ENCODE data around the gene RIOK1. TPM values are rescaled to one million over a fixed set of nuclear protein-coding genes. Genes with fewer than 3 reads are reported as not detected.
"Not testable (repeated sequence)": the region's sequence is repeated elsewhere in the genome, so short reads cannot be mapped to it uniquely, and the experiment has no call there.

The RIOK1 gene
- 10 to 100 TPM; 16.9 to 24.9 (median 21.7) TPM for polyA plus RNA-seq (ENCODE audit: low read depth in 6 of 6)

DNA sequence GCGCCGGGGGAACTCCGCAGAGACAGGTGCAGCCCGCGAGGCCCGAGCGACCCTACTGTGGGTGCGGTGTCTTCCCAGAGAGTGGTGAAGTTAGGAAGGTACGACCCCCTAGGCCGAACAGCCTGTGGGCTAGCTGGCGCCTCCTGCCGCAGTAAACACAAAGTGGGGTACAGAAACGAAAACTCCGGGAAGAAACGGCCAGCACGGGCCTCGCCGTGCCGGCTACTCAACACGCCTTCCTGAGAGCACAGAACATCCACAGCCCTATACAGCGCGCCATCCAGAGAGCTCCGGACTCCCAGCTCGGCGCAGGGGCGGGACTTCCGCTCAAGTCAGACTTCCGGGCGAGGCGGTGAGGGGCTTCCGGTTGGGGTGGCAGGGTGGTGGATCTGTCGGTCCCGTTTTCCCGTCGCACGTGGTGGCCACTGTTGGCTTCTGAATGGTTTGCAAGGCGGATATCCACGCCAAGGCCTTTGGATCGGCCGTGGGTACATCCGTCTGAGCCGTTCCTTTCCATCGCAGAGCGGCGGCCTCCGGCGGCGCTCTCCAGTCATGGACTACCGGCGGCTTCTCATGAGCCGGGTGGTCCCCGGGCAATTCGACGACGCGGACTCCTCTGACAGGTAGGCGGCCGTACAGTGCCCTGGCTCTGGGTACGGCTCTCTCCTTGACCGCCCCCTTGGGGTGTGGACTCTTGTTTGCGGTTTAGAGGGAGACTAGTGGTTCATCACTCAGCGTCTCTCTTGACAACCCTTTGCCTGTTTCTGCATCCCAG is at the start of gene RIOK1, which contains the start of gene CAGE1:
Gene RIOK1 (plus strand): TSS at position 358 of the 775 bp plus-strand sequence. CDS start 195 bp downstream, at position 553.
Gene CAGE1 (minus strand): TSS at position 292 of the 775 bp plus-strand sequence. CDS start 2,569 bp downstream, outside the sequence.
- no peaks in the 10 kb centered on the region for H3K9me3 Mint-ChIP-seq
- ATAC-seq (ENCODE audit: low read depth in 2 of 2) (peak; percentile 86), DNase-seq (peak; percentile 95)
- peak within 1 kb of the TSS; percentile 96 to 100 (median 100) for H3K27ac Mint-ChIP-seq
- peaks cover 4 to 10% of the 10 kb centered on the region in 2 donors for H3K36me3 Mint-ChIP-seq
- no peaks in the 10 kb centered on the region for H3K27me3 Mint-ChIP-seq
- peak within 1 kb of the TSS; percentile 69 to 99 (median 96) for H3K4me3 Mint-ChIP-seq
- H3K4me1 Mint-ChIP-seq = peaks cover 33 to 40% (median 39%) of the 10 kb centered on the region in 3 donors

DNA sequence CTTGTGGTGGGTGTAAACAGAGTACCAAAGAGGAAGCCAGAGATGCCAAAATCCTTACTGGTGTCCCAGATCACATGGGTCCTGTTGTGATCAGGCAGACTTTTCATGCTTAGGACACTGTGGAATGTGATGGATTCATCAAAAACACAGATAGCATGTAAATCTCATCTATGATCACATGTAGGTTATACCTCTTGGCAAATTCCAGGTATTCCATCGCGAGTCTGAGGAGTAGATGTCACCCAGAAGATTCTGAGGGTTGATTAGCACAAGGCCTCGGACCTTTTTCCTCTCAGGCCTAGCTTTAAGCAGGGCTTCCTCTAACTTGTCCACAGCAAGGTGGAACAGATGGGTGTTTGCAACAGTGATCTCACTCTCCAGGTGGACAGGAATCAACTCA is 48.3 kb upstream of the RIOK1 start:
- ATAC-seq (ENCODE audit: low read depth in 2 of 2) = no peak
- Mint-ChIP-seq H3K27me3 (peaks cover 0 to 17% (median 4%) of the 10 kb centered on the region in 3 donors), H3K9me3 (no peaks in the 10 kb centered on the region), H3K27ac (peak overlapping the region in 1 of 6 donors; percentile 65), H3K4me3 (no peak overlapping the region), H3K36me3 (no peaks in the 10 kb centered on the region), H3K4me1 (no peaks in the 10 kb centered on the region)
- DNase-seq = no peak

DNA sequence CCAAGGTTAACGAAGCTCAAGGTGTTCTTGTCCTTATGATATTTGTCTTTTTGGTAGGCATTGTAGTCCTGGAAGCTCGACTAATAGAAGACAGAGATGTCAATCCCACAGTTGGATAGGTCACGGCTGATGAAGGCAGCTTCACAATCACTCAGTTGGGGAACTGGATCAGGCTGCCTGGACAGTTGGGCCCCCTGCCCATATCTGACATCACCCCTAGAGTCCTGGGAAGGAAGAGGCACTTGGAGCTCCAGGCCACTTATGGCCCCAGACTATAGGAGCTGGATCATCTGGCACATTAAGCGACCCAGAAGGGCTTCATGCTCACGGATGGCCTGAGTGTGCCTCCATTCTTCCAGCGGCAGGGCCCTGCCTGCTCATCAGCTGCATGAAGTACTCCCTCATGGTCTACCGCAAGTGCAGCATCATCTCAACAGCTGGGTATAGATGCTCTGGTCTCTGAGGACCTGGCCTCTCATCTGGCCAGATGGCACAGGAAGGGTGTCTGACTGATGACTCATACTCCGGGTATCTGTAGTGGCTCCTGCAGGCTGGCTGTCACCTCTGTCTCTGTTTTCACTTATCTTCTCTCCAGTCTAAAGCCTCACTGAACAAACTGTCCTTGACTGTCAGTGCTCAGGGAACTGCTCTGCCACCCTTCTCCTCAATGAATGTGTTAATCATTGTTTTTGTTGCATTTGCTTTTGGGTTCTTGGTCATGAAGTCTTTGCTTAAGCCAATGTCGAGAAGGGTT is 47.4 kb upstream of the RIOK1 start:
- Mint-ChIP-seq H3K4me3 (no peak overlapping the region), H3K27ac (peak overlapping the region in 1 of 6 donors; percentile 52), H3K4me1 (no peaks in the 10 kb centered on the region), H3K27me3 (peaks cover 0 to 17% (median 4%) of the 10 kb centered on the region in 3 donors), H3K9me3 (no peaks in the 10 kb centered on the region), H3K36me3 (no peaks in the 10 kb centered on the region)
- no peak for DNase-seq
- no peak for ATAC-seq (ENCODE audit: low read depth in 2 of 2)

DNA sequence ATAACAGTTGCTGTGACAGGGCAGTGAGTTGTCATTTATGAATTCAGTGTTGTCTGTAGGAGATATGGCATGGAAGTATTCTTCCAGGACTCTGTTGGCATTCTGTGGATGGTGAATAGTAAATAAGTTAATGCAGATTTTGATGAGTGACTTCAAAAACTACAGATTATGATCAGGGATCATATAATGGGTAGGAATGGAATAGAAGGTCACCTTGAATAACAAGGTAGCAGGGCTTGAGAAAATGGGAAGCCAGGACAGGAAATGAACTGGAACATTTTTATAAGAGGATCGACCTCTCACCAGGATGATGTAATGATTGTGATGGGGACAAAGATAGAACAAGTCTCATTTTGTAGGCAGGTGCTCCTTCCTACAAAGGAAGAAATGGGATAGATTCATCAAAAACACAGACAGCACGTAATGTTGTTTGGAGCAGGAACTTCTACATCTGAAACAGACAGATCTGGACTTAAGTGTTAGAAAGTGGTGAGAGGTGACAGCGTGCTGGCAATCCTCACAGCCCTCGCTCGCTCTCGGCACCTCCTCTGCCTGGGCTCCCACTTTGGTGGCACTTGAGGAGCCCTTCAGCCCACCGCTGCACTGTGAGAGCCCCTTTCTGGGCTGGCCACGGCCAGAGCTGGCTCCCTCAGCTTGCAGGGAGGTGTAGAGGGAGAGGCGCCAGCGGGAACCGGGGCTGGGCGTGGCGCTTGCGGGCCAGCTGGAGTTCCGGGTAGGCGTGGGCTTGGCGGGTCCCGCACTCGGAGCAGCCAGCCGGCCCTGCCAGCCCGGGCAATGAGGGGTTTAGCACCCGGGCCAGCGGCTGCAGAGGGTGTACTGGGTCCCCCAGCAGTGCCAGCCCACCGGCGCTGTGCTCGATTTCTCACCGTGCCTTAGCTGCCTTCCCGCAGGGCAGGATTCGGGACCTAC is 45.8 kb upstream of the RIOK1 start:
- peaks cover 0 to 8% of the 10 kb centered on the region in 2 donors for H3K36me3 Mint-ChIP-seq
- H3K27me3 Mint-ChIP-seq = peaks cover 0 to 25% (median 7%) of the 10 kb centered on the region in 3 donors
- peak overlapping the region in 1 of 8 donors; percentile 57 for H3K4me3 Mint-ChIP-seq
- no peak overlapping the region for H3K27ac Mint-ChIP-seq
- no peaks in the 10 kb centered on the region for H3K9me3 Mint-ChIP-seq
- peaks cover 0 to 4% (median 0%) of the 10 kb centered on the region in 3 donors for H3K4me1 Mint-ChIP-seq
- DNase-seq = no peak
- ATAC-seq (ENCODE audit: low read depth in 2 of 2) = no peak

DNA sequence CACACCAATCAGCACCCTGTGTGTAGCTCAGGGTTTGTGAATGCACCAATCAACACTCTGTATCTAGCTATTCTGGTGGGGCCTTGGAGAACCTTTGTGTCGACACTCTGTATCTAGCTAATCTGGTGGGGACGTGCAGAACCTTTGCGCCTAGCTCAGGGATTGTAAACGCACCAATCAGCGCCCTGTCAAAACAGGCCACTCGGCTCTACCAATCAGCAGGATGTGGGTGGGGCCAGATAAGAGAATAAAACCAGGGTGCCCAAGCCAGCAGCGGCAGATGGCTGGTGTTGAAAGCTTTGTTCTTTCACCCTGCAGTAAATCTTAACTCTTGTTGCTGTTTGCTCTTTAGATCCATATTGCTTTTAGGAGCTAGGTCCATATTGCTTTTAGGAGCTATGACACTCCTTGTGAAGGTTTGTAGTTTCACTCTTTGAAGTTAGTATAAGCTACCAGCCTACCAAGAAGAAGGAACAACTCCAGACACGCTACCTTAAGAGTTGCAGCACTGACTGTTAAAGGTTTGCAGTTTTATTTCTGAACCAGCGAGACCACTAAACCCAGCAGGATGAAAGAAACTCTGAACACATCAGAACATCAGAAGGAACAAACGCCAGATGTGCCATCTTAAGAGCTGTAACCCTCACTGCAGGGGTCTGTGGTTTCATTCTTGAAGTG is 44.7 kb upstream of the RIOK1 start:
- ATAC-seq (ENCODE audit: low read depth in 2 of 2) = not testable (repeated sequence)

DNA sequence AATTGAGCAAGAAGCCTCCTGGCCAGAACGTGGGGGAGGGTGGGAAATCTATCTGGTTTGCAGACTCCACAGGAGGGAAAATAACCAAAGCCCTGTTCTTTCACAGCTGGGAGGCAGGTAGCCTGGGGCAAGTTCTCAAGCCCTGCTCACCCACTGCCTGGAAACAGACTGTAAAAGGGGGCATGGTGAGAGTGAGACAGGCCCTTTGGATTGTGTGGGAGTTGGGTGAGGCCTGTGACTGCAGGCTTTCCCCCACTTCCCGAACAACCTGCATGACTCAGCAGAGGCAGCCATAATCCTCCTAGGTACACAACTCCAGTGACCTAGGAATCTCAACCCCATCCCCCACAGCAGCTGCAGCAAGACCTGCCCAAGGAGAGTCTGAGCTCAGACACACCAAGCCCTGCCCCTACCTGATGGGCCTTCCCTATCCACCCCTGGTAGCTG is 42.0 kb upstream of the RIOK1 start:
- Mint-ChIP-seq H3K27ac (peak overlapping the region in 1 of 6 donors; percentile 93), H3K27me3 (peaks cover 0 to 19% (median 18%) of the 10 kb centered on the region in 3 donors)
- not testable (repeated sequence) for ATAC-seq (ENCODE audit: low read depth in 2 of 2); H3K4me3 Mint-ChIP-seq; H3K36me3 Mint-ChIP-seq; H3K4me1 Mint-ChIP-seq; H3K9me3 Mint-ChIP-seq; DNase-seq

More for the DNA sequence above, 44.7 kb upstream of the RIOK1 start:
- H3K4me3 Mint-ChIP-seq = peak overlapping the region in 1 of 8 donors; percentile 33
- H3K36me3 Mint-ChIP-seq, DNase-seq, H3K9me3 Mint-ChIP-seq, H3K4me1 Mint-ChIP-seq: not testable (repeated sequence)
- peaks cover 0 to 25% (median 14%) of the 10 kb centered on the region in 3 donors for H3K27me3 Mint-ChIP-seq
- H3K27ac Mint-ChIP-seq = peak overlapping the region in 1 of 6 donors; percentile 33

DNA sequence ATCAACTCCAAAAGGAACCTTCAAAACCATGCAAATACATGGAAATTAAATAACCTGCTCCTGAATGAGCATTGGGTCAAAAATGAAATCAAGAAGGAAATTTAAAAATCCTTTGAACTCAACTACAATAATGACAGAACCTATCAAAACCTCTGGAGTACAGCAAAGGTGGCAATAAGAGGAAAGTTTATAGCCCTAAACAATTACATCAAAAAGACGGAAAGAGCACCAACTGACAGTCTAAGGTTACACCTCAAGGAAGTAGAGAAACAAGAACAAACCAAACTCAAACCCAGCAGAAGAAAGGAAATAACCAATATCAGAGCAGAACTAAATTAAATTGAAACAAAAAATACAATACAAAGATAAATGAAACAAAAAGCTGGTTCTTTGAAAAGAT is 39.0 kb upstream of the RIOK1 start:
- ATAC-seq (ENCODE audit: low read depth in 2 of 2); DNase-seq; H3K36me3 Mint-ChIP-seq; H3K9me3 Mint-ChIP-seq; H3K4me3 Mint-ChIP-seq; H3K4me1 Mint-ChIP-seq: not testable (repeated sequence)
- peak overlapping the region in 1 of 6 donors; percentile 44 for H3K27ac Mint-ChIP-seq
- H3K27me3 Mint-ChIP-seq = peaks cover 4 to 27% (median 8%) of the 10 kb centered on the region in 3 donors

DNA sequence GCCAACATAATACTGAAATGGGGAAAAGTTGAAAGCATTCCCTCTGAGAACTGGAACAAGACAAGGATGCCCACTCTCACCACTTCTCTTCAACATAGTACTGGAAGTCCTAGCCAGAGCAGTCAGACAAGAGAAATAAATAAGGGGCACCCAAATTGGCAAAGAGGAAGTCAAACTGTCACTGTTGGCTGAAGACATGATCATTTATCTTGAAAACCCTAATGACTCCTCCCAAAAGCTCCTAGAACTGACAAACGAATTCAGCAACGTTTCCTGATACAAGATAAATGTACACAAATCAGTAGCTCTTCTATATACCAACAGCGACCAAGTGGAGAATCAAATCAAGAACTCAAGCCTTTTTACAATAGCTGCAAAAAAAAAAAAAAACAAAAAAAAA is 37.7 kb upstream of the RIOK1 start:
- not testable (repeated sequence) for H3K4me1 Mint-ChIP-seq; ATAC-seq (ENCODE audit: low read depth in 2 of 2); H3K36me3 Mint-ChIP-seq; H3K9me3 Mint-ChIP-seq
- Mint-ChIP-seq H3K4me3 (peak overlapping the region in 1 of 8 donors; percentile 55), H3K27me3 (peaks cover 4 to 27% (median 8%) of the 10 kb centered on the region in 3 donors), H3K27ac (peak overlapping the region in 1 of 6 donors; percentile 70)
- DNase-seq = peak; percentile 6

DNA sequence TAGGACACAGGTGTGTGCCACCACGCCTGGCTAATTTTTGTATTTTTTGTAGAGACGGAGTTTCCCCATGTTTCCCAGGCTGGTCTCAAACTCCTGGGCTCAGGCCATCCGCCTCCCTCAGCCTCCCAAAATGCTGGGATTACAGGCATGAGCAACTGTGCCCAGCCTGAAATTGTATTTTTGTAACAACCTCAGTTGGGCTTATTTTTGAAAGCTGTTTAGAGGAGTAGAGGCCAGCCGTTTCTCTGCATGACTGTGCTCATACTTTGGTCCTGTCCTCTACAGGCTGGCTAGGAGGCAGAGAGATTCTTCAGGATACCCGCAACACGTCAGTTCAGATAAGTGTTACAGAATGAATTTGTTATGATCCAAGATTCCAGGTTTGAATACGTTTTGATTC is 22.2 kb upstream of the RIOK1 start:
- H3K27me3 Mint-ChIP-seq = peaks cover 0 to 17% (median 10%) of the 10 kb centered on the region in 3 donors
- no peaks in the 10 kb centered on the region for H3K9me3 Mint-ChIP-seq
- no peaks in the 10 kb centered on the region for H3K4me1 Mint-ChIP-seq
- ATAC-seq (ENCODE audit: low read depth in 2 of 2) (no peak), DNase-seq (no peak)
- no peaks in the 10 kb centered on the region for H3K36me3 Mint-ChIP-seq
- no peak overlapping the region for H3K4me3 Mint-ChIP-seq
- no peak overlapping the region for H3K27ac Mint-ChIP-seq

DNA sequence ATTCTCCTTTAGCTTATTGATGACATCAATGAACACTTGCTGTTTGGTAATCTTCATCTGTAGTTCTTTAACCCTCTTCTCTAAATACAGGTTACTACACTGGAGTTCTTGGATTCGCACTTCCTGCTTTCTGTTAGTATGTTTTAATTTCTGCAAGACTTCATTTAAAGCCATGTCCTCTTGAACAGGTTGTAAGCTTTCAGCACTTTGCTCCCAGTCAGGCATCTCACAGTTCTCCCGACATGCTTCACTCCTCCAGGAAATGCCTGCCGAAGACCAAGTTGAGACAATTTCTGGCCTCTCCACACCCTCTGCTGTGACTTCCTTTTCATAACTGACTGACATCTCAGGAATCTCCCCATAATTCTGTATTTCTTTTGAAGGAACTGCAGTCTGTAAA is 15.9 kb upstream of the RIOK1 start:
- H3K9me3 Mint-ChIP-seq = no peaks in the 10 kb centered on the region
- DNase-seq = no peak
- H3K27ac Mint-ChIP-seq = peak overlapping the region in 3 of 6 donors; percentile 0 to 6 (median 1)
- H3K36me3 Mint-ChIP-seq = no peaks in the 10 kb centered on the region
- H3K4me1 Mint-ChIP-seq = peaks cover 4 to 6% (median 4%) of the 10 kb centered on the region in 3 donors
- no peak overlapping the region for H3K4me3 Mint-ChIP-seq
- H3K27me3 Mint-ChIP-seq = peaks cover 0 to 8% (median 4%) of the 10 kb centered on the region in 3 donors
- ATAC-seq (ENCODE audit: low read depth in 2 of 2) = no peak

DNA sequence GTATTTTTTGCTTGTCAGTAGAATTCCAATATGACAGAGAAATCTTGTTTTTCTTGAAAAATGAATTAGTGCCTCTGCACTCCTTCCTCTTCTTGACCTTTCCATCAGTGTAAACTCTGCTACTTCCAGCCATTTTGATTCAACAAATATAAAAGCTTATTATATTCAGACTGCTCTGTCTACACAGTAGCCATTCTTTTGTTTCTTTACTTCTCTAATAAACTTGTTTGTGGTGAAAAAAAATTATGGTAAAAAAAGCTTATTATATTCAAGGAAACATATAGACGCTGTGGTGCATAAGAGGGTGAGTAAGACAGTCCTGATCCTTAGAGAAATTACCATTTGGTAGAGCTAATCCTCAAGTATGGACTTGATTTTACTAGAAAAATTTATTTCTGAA is 11.6 kb upstream of the RIOK1 start:
- H3K27ac Mint-ChIP-seq = no peak overlapping the region
- no peak overlapping the region for H3K4me3 Mint-ChIP-seq
- DNase-seq = no peak
- H3K9me3 Mint-ChIP-seq = no peaks in the 10 kb centered on the region
- peaks cover 0 to 8% (median 4%) of the 10 kb centered on the region in 3 donors for H3K27me3 Mint-ChIP-seq
- no peak for ATAC-seq (ENCODE audit: low read depth in 2 of 2)
- H3K4me1 Mint-ChIP-seq = peaks cover 4 to 6% (median 4%) of the 10 kb centered on the region in 3 donors
- H3K36me3 Mint-ChIP-seq = no peaks in the 10 kb centered on the region

DNA sequence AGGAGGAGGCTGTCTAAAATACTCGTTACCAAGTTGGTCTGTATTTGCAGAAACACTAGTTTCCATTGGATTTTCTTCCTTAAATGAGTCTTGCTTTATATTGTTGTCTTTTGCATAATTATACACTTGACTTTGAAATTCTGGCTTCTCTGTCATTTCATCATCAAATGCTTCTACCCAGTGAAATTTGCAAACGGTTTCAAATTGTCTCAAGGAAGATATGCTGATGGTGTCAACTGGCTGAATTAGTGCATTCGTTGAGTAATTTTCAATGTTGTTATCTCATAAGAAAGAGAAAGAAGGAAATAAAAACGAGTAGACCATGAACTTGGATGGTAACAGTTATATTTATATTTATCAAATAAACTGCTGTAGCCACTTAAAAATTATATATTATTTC is 10.9 kb upstream of the RIOK1 start:
- Mint-ChIP-seq H3K27ac (no peak overlapping the region), H3K4me1 (peaks cover 3 to 5% (median 4%) of the 10 kb centered on the region in 3 donors), H3K36me3 (no peaks in the 10 kb centered on the region), H3K9me3 (no peaks in the 10 kb centered on the region), H3K27me3 (peaks cover 0 to 8% (median 4%) of the 10 kb centered on the region in 3 donors), H3K4me3 (no peak overlapping the region)
- ATAC-seq (ENCODE audit: low read depth in 2 of 2) (no peak), DNase-seq (no peak)

Data from naive B cell (primary cell).